AG04450 (cell line): Measurements from ENCODE around the gene DXO. TPM values are rescaled to one million over a fixed set of nuclear protein-coding genes. Genes with fewer than 3 reads are reported as not detected.

ENCODE experiments used
- CTCF ChIA-PET: fragments of 300-600, 350-600 bp; formaldehyde crosslinking; extraction: SDS; loops from one replicate; lab custom pipeline; 2022; ENCODE audit warnings: antibody characterized with exemption, inconsistent platforms; lab: Charles Lee
- POLR2A ChIA-PET: fragments of 350-600 bp; formaldehyde crosslinking; extraction: SDS; loops from one replicate; lab custom pipeline; 2021; ENCODE audit warnings: antibody characterized with exemption, inconsistent platforms; lab: Yijun Ruan, JAX
- DNase-seq: peaks from one replicate; pipeline ENCODE4 v3.0.0-alpha.2; 2011; ENCODE audit warnings: low read depth, low spot score
- H3K27ac ChIP-seq: one replicate; pipeline ENCODE4 v1.5.1; 2012; ENCODE audit warnings: low read depth, low read length, control low read depth
- H3K27me3 ChIP-seq: one replicate; pipeline ENCODE4 v1.6.0; 2012; ENCODE audit warnings: low read length; ENCODE audit not compliant: control insufficient read depth, insufficient read depth
- H3K4me3 ChIP-seq: 2 replicates; pipeline ENCODE4 v1.5.1; 2011; ENCODE audit warnings: mild to moderate bottlenecking, low read depth, low read length, control low read depth
- H3K9me3 ChIP-seq: 2 replicates; pipeline ENCODE4 v1.5.1; 2012; ENCODE audit warnings: low read length; ENCODE audit not compliant: control insufficient read depth, insufficient read depth
- CTCF ChIP-seq: IDR thresholded peaks from 2 replicates; pipeline ENCODE4 v1.5.1; 2011; ENCODE audit warnings: low read depth, low read length, control low read depth, inconsistent platforms
- polyA plus RNA-seq: library from polyadenylated mRNA; depleted of rRNA; stranded (reverse); fragments of >200 nt; gene quantifications from 2 replicates; pipeline ENCODE4 v1.2.3, GENCODE V29; 2011

The DXO gene
- polyA plus RNA-seq, 1 experiment = 11.4 TPM

- H3K27me3 ChIP-seq = no peaks in the 10 kb centered on the region
- H3K9me3 ChIP-seq = no peaks in the 10 kb centered on the region; the same call in 1 of the 2 replicates
- no peak for DNase-seq
- CTCF ChIA-PET = interaction anchor here (0.8 to 1.3 kb wide), 5 partner anchors 19 to 147 kb away, joined by 3 to 7 read pairs (median 4); no protein-coding TSS in a partner anchor
- POLR2A ChIA-PET = interaction anchor here (0.6 to 2.7 kb wide), 8 partner anchors 13 to 319 kb away, joined by 3 to 10 read pairs (median 3); partner anchors contain the start of genes BAG6, NELFE and SKIC2
- peak overlapping the region; percentile 96 for H3K4me3 ChIP-seq
- no peak for TF ChIP-seq CTCF
- H3K27ac ChIP-seq = peak overlapping the region; percentile 98
These were observed 502 bp downstream of the DXO start for GRCh38 chr6:31971279-31971992.

- no peaks in the 10 kb centered on the region; the same call in 1 of the 2 replicates for H3K9me3 ChIP-seq
- H3K27ac ChIP-seq = peak overlapping the region; percentile 98
- no peak for DNase-seq
- POLR2A ChIA-PET = interaction anchor here (1.2 to 2.7 kb wide), 3 partner anchors 12 to 136 kb away, joined by 3 to 10 read pairs (median 5); partner anchors contain the start of genes NELFE and SKIC2
- no peak for TF ChIP-seq CTCF
- CTCF ChIA-PET = interaction anchor here (1.1 kb wide), 1 partner anchor 19 kb away, joined by 7 read pairs; no protein-coding TSS in a partner anchor
- H3K4me3 ChIP-seq = peak overlapping the region; percentile 96
- no peaks in the 10 kb centered on the region for H3K27me3 ChIP-seq
These were observed 1.2 kb downstream of the DXO start for GRCh38 chr6:31970604-31971271.

GRCh38 chr6:31969712-31970603, 2.0 kb downstream of the DXO start:
- Histone ChIP-seq H3K4me3 (peak overlapping the region; percentile 96; the same call in 1 of the 2 replicates), H3K27ac (no peak overlapping the region), H3K27me3 (no peaks in the 10 kb centered on the region), H3K9me3 (no peaks in the 10 kb centered on the region; the same call in 1 of the 2 replicates)
- DNase-seq = no peak
- CTCF ChIA-PET = interaction anchor here (1.1 kb wide), 1 partner anchor 18 kb away, joined by 7 read pairs; no protein-coding TSS in a partner anchor
- POLR2A ChIA-PET = interaction anchor here (0.6 to 2.7 kb wide), 3 partner anchors 10 to 206 kb away, joined by 3 to 10 read pairs (median 5); partner anchors contain the start of genes AGPAT1, NELFE and SKIC2
- no peak for TF ChIP-seq CTCF

GRCh38 chr6:31968791-31969711, 2.9 kb downstream of the DXO start:
- ChIA-PET POLR2A (interaction anchor here (1.5 kb wide), 1 partner anchor 9 kb away, joined by 5 read pairs; the partner anchor contains the start of gene SKIC2), CTCF (no interaction called here)
- no peak for TF ChIP-seq CTCF
- Histone ChIP-seq H3K27ac (peak overlapping the region; percentile 11), H3K4me3 (no peak overlapping the region), H3K9me3 (no peaks in the 10 kb centered on the region; the same call in 1 of the 2 replicates), H3K27me3 (no peaks in the 10 kb centered on the region)
- no peak for DNase-seq
